B cell (primary cell): Measurements from ENCODE around the gene NRXN2.

Source experiments
- EZH2 ChIP-seq: IDR thresholded peaks from 2 replicates; pipeline ENCODE4 v1.6.1; 2012; ENCODE audit warnings: borderline replicate concordance, low read depth, mild to moderate bottlenecking, moderate library complexity, low read length; ENCODE audit not compliant: insufficient read depth, poor library complexity, severe bottlenecking
- TF ChIP-seq, protein P1 (sequence below): fragments of 200-600 bp; IDR thresholded peaks from one replicate; pipeline ENCODE4 v1.8.0; 2022; ENCODE audit warnings: antibody characterized with exemption, mild to moderate bottlenecking

DNA sequence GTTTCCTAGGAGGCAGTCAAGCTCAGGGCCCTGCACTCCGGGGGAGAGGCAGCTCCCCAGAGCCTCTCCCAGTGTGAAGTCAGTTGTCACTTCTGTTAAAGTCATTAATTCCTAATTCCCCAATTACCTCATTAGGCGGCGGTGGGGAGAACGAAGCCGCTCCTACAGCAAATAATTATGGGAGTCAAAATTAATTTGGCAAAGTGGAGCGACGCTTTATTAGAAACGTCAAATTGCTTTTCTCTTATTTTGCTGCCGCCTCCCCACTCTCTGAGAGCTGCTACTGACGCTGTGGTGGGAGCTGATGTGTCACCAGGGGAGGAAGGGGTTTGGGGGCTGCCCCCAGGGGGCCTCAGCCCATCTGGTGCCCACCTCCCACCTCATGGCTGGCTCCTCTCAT, 90.3 kb downstream of the NRXN2 start:
- TF ChIP-seq, protein P1, sequence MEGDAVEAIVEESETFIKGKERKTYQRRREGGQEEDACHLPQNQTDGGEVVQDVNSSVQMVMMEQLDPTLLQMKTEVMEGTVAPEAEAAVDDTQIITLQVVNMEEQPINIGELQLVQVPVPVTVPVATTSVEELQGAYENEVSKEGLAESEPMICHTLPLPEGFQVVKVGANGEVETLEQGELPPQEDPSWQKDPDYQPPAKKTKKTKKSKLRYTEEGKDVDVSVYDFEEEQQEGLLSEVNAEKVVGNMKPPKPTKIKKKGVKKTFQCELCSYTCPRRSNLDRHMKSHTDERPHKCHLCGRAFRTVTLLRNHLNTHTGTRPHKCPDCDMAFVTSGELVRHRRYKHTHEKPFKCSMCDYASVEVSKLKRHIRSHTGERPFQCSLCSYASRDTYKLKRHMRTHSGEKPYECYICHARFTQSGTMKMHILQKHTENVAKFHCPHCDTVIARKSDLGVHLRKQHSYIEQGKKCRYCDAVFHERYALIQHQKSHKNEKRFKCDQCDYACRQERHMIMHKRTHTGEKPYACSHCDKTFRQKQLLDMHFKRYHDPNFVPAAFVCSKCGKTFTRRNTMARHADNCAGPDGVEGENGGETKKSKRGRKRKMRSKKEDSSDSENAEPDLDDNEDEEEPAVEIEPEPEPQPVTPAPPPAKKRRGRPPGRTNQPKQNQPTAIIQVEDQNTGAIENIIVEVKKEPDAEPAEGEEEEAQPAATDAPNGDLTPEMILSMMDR = no peak
- no peak for TF ChIP-seq EZH2
